Activated CD4-positive, alpha-beta memory T cell treated with anti-CD3 and anti-CD28 coated beads, Interleukin-2, amount 10 ng/mL, durations not matched to agents 7 days and 5 days (primary cell): Measurements from ENCODE around the gene TMEM141. TPM values are rescaled to one million over a fixed set of nuclear protein-coding genes. Genes with fewer than 3 reads are reported as not detected.
"Not testable (repeated sequence)": the region's sequence is repeated elsewhere in the genome, so short reads cannot be mapped to it uniquely, and the experiment has no call there.

Experiments
- CTCF ChIA-PET: fragments of 350-600 bp; sonication (Branson Sonifier 250); formaldehyde crosslinking; loops from one replicate; lab custom pipeline; 2021; ENCODE audit warnings: antibody characterized with exemption, inconsistent platforms; lab: Charles Lee
- POLR2A ChIA-PET: fragments of 350-600 bp; sonication (Branson Sonifier 250); formaldehyde crosslinking; loops from one replicate; lab custom pipeline; 2021; ENCODE audit warnings: antibody characterized with exemption; lab: Charles Lee
- DNase-seq: peaks from one replicate; pipeline ENCODE4 v3.0.0-alpha.2; 2020
- H3K27ac Mint-ChIP-seq: one replicate; pipeline ENCODE4 v1.8.0; 2021; ENCODE audit warnings: mild to moderate bottlenecking, mixed read lengths
- H3K27me3 Mint-ChIP-seq: one replicate; pipeline ENCODE4 v1.8.0; 2021; ENCODE audit warnings: mixed read lengths
- H3K36me3 Mint-ChIP-seq: one replicate; pipeline ENCODE4 v1.8.0; 2021; ENCODE audit warnings: low read depth, mixed read lengths
- H3K4me1 Mint-ChIP-seq: one replicate; pipeline ENCODE4 v1.8.0; 2021; ENCODE audit warnings: mixed read lengths
- H3K4me3 Mint-ChIP-seq: one replicate; pipeline ENCODE4 v1.8.0; 2021; ENCODE audit warnings: mild to moderate bottlenecking, mixed read lengths
- H3K9me3 Mint-ChIP-seq: one replicate; pipeline ENCODE4 v1.8.0; 2021; ENCODE audit warnings: mixed read lengths
- total RNA-seq, 2 experiments: library from RNA; stranded (reverse); gene quantifications; one replicate each; pipeline ENCODE4 v1.2.3, GENCODE V29; 2021

TMEM141 gene
- total RNA-seq, 2 experiments from 2014 or later = 39.6 to 42.9 TPM

GRCh38 chr9:136829412-136829811 lies 38.3 kb downstream of the TMEM141 start:
- Mint-ChIP-seq H3K4me3 (no peak overlapping the region), H3K27me3 (no peaks in the 10 kb centered on the region), H3K27ac (no peak overlapping the region), H3K36me3 (peaks cover 29% of the 10 kb centered on the region), H3K4me1 (no peaks in the 10 kb centered on the region), H3K9me3 (no peaks in the 10 kb centered on the region)
- POLR2A ChIA-PET = interaction anchor here (1.6 kb wide), 1 partner anchor 13 kb away, joined by 4 read pairs; the partner anchor contains the start of gene AJM1
- CTCF ChIA-PET = interaction anchor here (1.9 kb wide), 1 partner anchor 13 kb away, joined by 7 read pairs; the partner anchor contains the start of gene AJM1
- no peak for DNase-seq

- Mint-ChIP-seq H3K36me3 (peaks cover 23% of the 10 kb centered on the region), H3K27me3 (no peaks in the 10 kb centered on the region), H3K27ac (no peak overlapping the region), H3K9me3 (no peaks in the 10 kb centered on the region), H3K4me3 (no peak overlapping the region), H3K4me1 (no peaks in the 10 kb centered on the region)
- ChIA-PET CTCF (interaction anchor here (1.9 kb wide), 1 partner anchor 12 kb away, joined by 7 read pairs; the partner anchor contains the start of gene AJM1), POLR2A (interaction anchor here (1.6 to 1.7 kb wide), 2 partner anchors 8 to 12 kb away, joined by 3 to 4 read pairs; partner anchors contain the start of gene AJM1)
- no peak for DNase-seq
These were observed 39.1 kb downstream of the TMEM141 start for GRCh38 chr9:136829981-136830885.

GRCh38 chr9:136831002-136831719 lies 40.0 kb downstream of the TMEM141 start:
- H3K4me3 Mint-ChIP-seq = no peak overlapping the region
- no peaks in the 10 kb centered on the region for H3K9me3 Mint-ChIP-seq
- POLR2A ChIA-PET = interaction anchor here (1.7 kb wide), 1 partner anchor 9 kb away, joined by 3 read pairs; no protein-coding TSS in a partner anchor
- no peak for DNase-seq
- CTCF ChIA-PET = interaction anchor here (1.2 kb wide), 1 partner anchor 11 kb away, joined by 5 read pairs; the partner anchor contains the start of gene AJM1
- H3K4me1 Mint-ChIP-seq = no peaks in the 10 kb centered on the region
- no peak overlapping the region for H3K27ac Mint-ChIP-seq
- H3K27me3 Mint-ChIP-seq = no peaks in the 10 kb centered on the region
- peaks cover 17% of the 10 kb centered on the region for H3K36me3 Mint-ChIP-seq

- Mint-ChIP-seq H3K27me3 (no peaks in the 10 kb centered on the region), H3K36me3 (peaks cover 17% of the 10 kb centered on the region), H3K4me1 (no peaks in the 10 kb centered on the region), H3K4me3 (no peak overlapping the region), H3K9me3 (no peaks in the 10 kb centered on the region), H3K27ac (no peak overlapping the region)
- POLR2A ChIA-PET = interaction anchor here (1.7 kb wide), 1 partner anchor 9 kb away, joined by 3 read pairs; no protein-coding TSS in a partner anchor
- CTCF ChIA-PET = interaction anchor here (1.2 kb wide), 1 partner anchor 11 kb away, joined by 5 read pairs; the partner anchor contains the start of gene AJM1
- DNase-seq = no peak
These were observed 40.6 kb downstream of the TMEM141 start for GRCh38 chr9:136831720-136832104.

- no peak for DNase-seq
- CTCF ChIA-PET = no interaction called here
- POLR2A ChIA-PET = no interaction called here
- Mint-ChIP-seq H3K4me3 (no peak overlapping the region), H3K4me1 (no peaks in the 10 kb centered on the region), H3K9me3 (no peaks in the 10 kb centered on the region), H3K27me3 (no peaks in the 10 kb centered on the region), H3K27ac (no peak overlapping the region), H3K36me3 (peaks cover 17% of the 10 kb centered on the region)
These were observed 41.4 kb downstream of the TMEM141 start for GRCh38 chr9:136832581-136832980.

- H3K36me3 Mint-ChIP-seq = peaks cover 17% of the 10 kb centered on the region
- H3K9me3 Mint-ChIP-seq, DNase-seq, H3K27me3 Mint-ChIP-seq, POLR2A ChIA-PET, H3K4me1 Mint-ChIP-seq, H3K4me3 Mint-ChIP-seq, H3K27ac Mint-ChIP-seq, CTCF ChIA-PET: not testable (repeated sequence)
These were observed 42.4 kb downstream of the TMEM141 start for GRCh38 chr9:136833381-136834048.

GRCh38 chr9:136835162-136835931 lies 44.2 kb downstream of the TMEM141 start:
- H3K27ac Mint-ChIP-seq = no peak overlapping the region
- H3K4me3 Mint-ChIP-seq = no peak overlapping the region
- peaks cover 3% of the 10 kb centered on the region for H3K4me1 Mint-ChIP-seq
- no peaks in the 10 kb centered on the region for H3K9me3 Mint-ChIP-seq
- DNase-seq = no peak
- ChIA-PET CTCF (interaction anchor here (0.6 to 0.7 kb wide), 6 partner anchors 12 to 194 kb away, joined by 3 to 4 read pairs (median 3); partner anchors contain the start of gene LCN8), POLR2A (interaction anchor here (0.6 to 1.0 kb wide), 4 partner anchors 12 to 341 kb away, joined by 3 to 4 read pairs (median 3); no protein-coding TSS in a partner anchor)
- H3K36me3 Mint-ChIP-seq = peaks cover 15% of the 10 kb centered on the region
- no peaks in the 10 kb centered on the region for H3K27me3 Mint-ChIP-seq

- H3K4me3 Mint-ChIP-seq = no peak overlapping the region
- ChIA-PET CTCF (no interaction called here), POLR2A (interaction anchor here (1.0 kb wide), 1 partner anchor 341 kb away, joined by 3 read pairs; no protein-coding TSS in a partner anchor)
- no peak overlapping the region for H3K27ac Mint-ChIP-seq
- DNase-seq = no peak
- no peaks in the 10 kb centered on the region for H3K27me3 Mint-ChIP-seq
- peaks cover 3% of the 10 kb centered on the region for H3K4me1 Mint-ChIP-seq
- H3K9me3 Mint-ChIP-seq = no peaks in the 10 kb centered on the region
- peaks cover 11% of the 10 kb centered on the region for H3K36me3 Mint-ChIP-seq
These were observed 45.1 kb downstream of the TMEM141 start for GRCh38 chr9:136835932-136836904.

GRCh38 chr9:136837146-136837855 lies 46.2 kb downstream of the TMEM141 start:
- Mint-ChIP-seq H3K4me3 (no peak overlapping the region), H3K9me3 (no peaks in the 10 kb centered on the region), H3K27me3 (no peaks in the 10 kb centered on the region), H3K4me1 (peaks cover 7% of the 10 kb centered on the region), H3K27ac (no peak overlapping the region), H3K36me3 (peaks cover 9% of the 10 kb centered on the region)
- CTCF ChIA-PET = no interaction called here
- DNase-seq = no peak
- POLR2A ChIA-PET = no interaction called here

GRCh38 chr9:136837856-136838277 lies 46.7 kb downstream of the TMEM141 start:
- H3K9me3 Mint-ChIP-seq, H3K36me3 Mint-ChIP-seq, H3K4me1 Mint-ChIP-seq, CTCF ChIA-PET, H3K27me3 Mint-ChIP-seq, H3K27ac Mint-ChIP-seq, POLR2A ChIA-PET, DNase-seq, H3K4me3 Mint-ChIP-seq: not testable (repeated sequence)
